ENCODE results near the gene PMPCB. TPM values are rescaled to one million over a fixed set of nuclear protein-coding genes. Genes with fewer than 3 reads are reported as not detected.

The PMPCB gene
- total RNA-seq, 4 donors from 2014 or later = 43.5 to 48.1 (median 46.9) TPM

- peak; percentile 92 for ATAC-seq (ENCODE audit: low FRiP score)
- DNase-seq (ENCODE audit: low spot score) = peak; percentile 48
- TF ChIP-seq, protein P1, sequence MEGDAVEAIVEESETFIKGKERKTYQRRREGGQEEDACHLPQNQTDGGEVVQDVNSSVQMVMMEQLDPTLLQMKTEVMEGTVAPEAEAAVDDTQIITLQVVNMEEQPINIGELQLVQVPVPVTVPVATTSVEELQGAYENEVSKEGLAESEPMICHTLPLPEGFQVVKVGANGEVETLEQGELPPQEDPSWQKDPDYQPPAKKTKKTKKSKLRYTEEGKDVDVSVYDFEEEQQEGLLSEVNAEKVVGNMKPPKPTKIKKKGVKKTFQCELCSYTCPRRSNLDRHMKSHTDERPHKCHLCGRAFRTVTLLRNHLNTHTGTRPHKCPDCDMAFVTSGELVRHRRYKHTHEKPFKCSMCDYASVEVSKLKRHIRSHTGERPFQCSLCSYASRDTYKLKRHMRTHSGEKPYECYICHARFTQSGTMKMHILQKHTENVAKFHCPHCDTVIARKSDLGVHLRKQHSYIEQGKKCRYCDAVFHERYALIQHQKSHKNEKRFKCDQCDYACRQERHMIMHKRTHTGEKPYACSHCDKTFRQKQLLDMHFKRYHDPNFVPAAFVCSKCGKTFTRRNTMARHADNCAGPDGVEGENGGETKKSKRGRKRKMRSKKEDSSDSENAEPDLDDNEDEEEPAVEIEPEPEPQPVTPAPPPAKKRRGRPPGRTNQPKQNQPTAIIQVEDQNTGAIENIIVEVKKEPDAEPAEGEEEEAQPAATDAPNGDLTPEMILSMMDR (IDR thresholded peaks at IDR 0.05) = no peak
These were observed 47.4 kb downstream of the PMPCB start, which contains the start of gene DNAJC2 for GRCh38 chr7:103344453-103345149. TSS of gene DNAJC2 (minus strand) at chr7:103344767. CDS start at chr7:103344622, 145 bp downstream.

GRCh38 chr7:103346396-103346795 is 49.2 kb downstream of the PMPCB start:
- ATAC-seq (ENCODE audit: low FRiP score) (no peak), DNase-seq (ENCODE audit: low spot score) (no peak)
- TF ChIP-seq, protein P1 (IDR thresholded peaks at IDR 0.05) = no peak

- ATAC-seq (ENCODE audit: low FRiP score) (peak; percentile 84), DNase-seq (ENCODE audit: low spot score) (peak; percentile 60)
- TF ChIP-seq, protein P1 (IDR thresholded peaks at IDR 0.05) = no peak
These were observed 50.5 kb downstream of the PMPCB start, which contains the start of gene PSMC2 for GRCh38 chr7:103347507-103348267. TSS of gene PSMC2 (plus strand) at chr7:103347643. CDS start at chr7:103347712, 69 bp downstream.

DNA sequence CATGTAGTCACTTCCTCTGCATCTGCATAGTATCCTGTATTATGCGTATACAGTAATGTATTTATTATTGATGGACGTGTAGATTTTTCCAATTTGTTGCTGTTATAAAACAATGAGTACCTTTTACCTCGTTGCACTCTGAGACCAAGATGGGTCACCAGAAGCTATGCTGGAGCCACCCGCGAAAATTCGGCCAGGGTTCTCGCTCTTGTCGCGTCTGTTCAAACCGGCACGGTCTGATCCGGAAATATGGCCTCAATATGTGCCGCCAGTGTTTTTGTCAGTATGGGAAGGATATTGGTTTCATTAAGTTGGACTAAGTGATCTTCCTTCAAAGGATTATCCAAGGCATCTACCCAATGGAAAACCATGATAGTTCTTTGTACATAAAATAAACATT is 51.2 kb downstream of the PMPCB start:
- ATAC-seq (ENCODE audit: low FRiP score) (no peak), DNase-seq (ENCODE audit: low spot score) (no peak)
- TF ChIP-seq, protein P1 (IDR thresholded peaks at IDR 0.05) = no peak

GRCh38 chr7:103348959-103349358 is 51.7 kb downstream of the PMPCB start:
- DNase-seq (ENCODE audit: low spot score) (no peak), ATAC-seq (ENCODE audit: low FRiP score) (no peak)
- TF ChIP-seq, protein P1 (IDR thresholded peaks at IDR 0.05) = no peak

DNA sequence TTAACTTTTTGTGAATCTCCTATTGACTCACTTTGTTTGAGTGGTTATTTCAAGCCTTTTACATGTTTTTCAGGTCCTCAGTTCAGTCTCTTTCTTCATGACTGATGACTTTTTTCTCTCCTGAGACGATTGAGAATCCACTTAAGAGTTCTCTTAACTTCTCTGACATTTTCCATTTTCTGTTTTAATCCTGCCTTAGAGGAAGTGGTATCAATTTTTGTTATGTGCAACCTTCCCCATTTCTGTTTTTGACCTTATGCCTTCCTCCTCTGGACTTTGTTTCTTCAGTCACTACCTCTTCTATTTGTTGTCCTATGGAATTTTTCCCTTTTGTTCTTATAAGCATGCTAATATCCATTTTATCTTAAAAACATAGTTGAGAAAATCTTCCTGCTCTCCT is 52.6 kb downstream of the PMPCB start:
- DNase-seq (ENCODE audit: low spot score) (no peak), ATAC-seq (ENCODE audit: low FRiP score) (no peak)
- TF ChIP-seq, protein P1 (IDR thresholded peaks at IDR 0.05) = no peak

Small RNA genes lying within 50 kb of the gene (small RNA-seq; reads per million reads assigned to genes)
- gene RPS29P16 = not detected

Other genes starting within 250 kb of the PMPCB start
- 1 to 10 TPM; 2.1 to 4.9 (median 3.4) TPM for gene FBXL13, start 222.6 kb upstream of the PMPCB start, total RNA-seq
- gene ARMC10, start 222.3 kb upstream of the PMPCB start, total RNA-seq = 10 to 100 TPM; 28.7 to 44.0 (median 33.9) TPM
- 10 to 100 TPM in 2 of 4 donors, 1 to 10 TPM in 2; 5.9 to 13.1 (median 8.6) TPM for gene NAPEPLD, start 148.3 kb upstream of the PMPCB start, total RNA-seq
- gene DNAJC2, start 47.3 kb downstream of the PMPCB start, total RNA-seq = 10 to 100 TPM; 15.6 to 54.3 (median 21.2) TPM
- 100 to 1,000 TPM in 2 of 4 donors, 10 to 100 TPM in 2; 84.3 to 106 (median 97.3) TPM for gene PSMC2, start 50.2 kb downstream of the PMPCB start, total RNA-seq
- gene SLC26A5, start 148.8 kb downstream of the PMPCB start, total RNA-seq = under 1 TPM in 2 of 4 donors, not detected in 2; 0.19 to 0.47 TPM